NCI-H128 (cell line): ENCODE data around the gene RBP4.
"Not testable (repeated sequence)": the region's sequence is repeated elsewhere in the genome, so short reads cannot be mapped to it uniquely, and the experiment has no call there.

Experiments
- DNase-seq: peaks from one replicate; lab custom pipeline; 2025; ENCODE audit not compliant: unreplicated experiment; lab: John Stamatoyannopoulos, UW

Gene RBP4

GRCh38 chr10:93567277-93568104 lies 33.5 kb downstream of the RBP4 start:
- DNase-seq = no peak

DNA sequence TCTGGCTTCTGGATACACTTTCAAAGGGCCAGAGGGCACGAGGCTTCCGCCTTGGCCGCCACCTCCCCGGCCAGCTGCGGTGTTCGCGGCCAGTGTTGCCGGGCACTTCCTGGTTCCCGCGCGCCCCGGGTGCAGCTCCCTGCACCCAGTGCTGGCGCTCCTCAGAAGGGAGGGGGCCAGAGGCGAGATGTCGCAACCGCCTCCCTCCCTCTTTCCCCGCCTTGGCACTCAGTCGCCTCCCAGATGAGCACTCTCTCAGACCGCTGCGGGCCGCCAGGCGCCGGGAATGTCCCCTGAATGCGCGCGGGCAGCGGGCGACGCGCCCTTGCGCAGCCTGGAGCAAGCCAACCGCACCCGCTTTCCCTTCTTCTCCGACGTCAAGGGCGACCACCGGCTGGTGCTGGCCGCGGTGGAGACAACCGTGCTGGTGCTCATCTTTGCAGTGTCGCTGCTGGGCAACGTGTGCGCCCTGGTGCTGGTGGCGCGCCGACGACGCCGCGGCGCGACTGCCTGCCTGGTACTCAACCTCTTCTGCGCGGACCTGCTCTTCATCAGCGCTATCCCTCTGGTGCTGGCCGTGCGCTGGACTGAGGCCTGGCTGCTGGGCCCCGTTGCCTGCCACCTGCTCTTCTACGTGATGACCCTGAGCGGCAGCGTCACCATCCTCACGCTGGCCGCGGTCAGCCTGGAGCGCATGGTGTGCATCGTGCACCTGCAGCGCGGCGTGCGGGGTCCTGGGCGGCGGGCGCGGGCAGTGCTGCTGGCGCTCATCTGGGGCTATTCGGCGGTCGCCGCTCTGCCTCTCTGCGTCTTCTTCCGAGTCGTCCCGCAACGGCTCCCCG lies 34.4 kb downstream of the RBP4 start, which contains the start of gene FFAR4:
Gene FFAR4, plus strand, starts transcription at position 231 of the 842 bp plus-strand sequence. Its CDS starts 56 bp downstream, at position 287.
- no peak for DNase-seq

DNA sequence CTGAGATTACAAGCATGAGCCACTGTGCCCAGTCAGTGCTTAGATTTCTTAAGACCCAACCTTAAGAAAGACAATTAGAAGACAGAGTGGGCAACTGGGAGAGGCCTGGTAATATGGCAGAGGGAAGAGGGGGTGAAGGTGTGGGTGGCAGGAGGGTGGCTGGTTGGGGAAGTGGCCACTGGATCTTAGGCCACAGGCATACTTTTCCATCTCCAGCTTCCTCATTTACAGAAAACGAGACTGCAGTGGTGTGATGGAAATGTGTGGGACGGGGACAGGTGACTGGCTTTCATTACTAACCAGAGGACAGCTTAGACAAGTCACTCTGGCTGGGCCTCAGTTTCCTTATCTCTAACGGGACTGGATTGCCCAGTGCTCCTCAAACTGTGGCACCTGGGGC lies 35.6 kb downstream of the RBP4 start:
- DNase-seq = no peak

- no peak for DNase-seq
Observed at GRCh38 chr10:93560541-93560940, 40.5 kb downstream of the RBP4 start.

DNA sequence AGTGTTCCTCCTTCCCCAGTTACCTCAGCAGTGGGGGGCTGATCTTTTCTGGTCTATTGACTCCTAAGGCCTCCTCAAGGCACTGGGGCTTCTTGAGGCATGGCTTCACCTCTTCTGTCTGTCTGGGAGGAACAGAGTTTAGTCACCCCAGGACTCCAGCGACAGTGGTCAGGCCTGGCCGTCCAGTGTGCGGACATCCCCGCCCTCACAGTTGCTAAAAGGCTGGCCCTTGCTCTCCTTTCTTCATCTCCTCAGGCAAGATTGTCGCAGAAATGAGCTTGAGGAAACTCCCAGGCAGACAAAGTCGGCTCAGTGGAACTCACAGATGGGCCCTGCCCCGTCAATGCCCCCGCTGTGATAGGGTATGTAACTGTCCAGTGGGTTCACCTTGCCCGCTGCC lies 41.5 kb downstream of the RBP4 start:
- DNase-seq = no peak

DNA sequence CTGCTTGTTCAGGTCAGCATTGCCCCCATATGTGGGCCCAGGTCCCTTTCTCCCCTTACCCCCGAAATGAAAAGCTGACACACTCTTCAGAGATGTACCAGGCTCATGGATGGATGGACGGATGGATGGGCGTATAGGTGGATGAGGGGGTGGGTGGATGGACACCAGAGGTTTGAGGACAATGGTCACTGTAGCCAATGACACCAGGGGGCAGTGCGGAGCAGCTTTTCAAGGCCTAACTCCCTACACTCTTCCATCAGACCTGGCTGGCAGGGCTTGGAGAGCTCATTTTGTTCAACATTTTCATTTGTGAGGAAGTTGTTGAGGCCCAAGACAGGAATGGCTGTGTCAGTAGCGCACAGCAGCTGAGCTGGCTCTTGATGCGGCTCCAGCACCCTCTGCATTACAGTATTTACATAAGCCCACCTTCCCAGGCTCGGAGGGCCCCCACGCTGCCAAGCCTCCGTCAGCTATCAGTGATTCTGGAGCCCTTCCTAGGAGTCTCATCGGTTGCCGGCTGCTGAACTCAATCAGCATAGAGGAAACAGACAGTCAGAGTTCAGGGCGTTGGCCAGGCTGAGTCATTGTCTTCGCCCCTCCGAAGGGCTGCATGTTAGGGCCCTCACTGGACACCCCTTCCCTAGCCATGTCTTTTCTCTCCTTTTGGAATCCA lies 46.1 kb downstream of the RBP4 start:
- DNase-seq = peak; percentile 2

GRCh38 chr10:93554316-93554663 lies 46.7 kb downstream of the RBP4 start:
- no peak for DNase-seq

DNA sequence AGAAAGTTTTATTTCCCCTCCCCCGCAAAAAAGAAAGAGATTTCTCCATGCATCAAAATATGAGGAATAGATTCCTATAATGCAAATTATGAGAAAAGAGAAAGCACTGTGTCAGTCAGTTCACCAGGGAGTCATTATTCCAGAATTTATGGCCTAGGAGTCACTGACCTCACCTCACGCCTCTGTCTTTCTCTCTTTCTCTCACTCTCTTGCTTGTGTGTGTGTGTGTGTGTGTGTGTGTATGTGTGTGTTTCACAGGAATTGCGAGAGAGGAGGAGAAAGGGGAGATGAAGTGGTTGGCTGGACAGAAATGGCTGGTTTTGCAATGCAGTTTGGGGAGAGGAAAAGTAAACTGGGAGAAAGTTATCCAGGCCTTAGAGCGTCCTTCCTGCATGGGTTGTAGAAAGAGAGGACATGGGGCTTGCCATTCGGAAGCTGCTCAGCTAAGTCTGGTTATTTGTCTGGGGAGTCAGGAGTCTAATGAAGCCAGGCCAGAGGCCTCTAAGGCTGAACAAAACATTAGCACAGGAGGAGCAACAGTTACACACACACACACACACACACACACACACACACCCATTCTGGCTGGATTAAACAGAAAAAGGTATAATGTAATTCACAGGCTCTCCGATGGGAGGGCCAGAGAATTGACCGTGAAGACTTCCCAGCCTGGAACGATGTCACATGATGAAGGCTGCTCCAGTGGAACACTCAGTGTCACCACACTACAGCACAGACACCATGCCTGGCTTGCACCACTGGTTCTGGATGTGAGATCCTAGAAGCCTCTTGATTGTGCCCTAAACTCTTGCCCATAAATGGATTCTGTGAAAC lies 47.3 kb downstream of the RBP4 start:
- no peak for DNase-seq

GRCh38 chr10:93552780-93553179 lies 48.3 kb downstream of the RBP4 start:
- no peak for DNase-seq

DNA sequence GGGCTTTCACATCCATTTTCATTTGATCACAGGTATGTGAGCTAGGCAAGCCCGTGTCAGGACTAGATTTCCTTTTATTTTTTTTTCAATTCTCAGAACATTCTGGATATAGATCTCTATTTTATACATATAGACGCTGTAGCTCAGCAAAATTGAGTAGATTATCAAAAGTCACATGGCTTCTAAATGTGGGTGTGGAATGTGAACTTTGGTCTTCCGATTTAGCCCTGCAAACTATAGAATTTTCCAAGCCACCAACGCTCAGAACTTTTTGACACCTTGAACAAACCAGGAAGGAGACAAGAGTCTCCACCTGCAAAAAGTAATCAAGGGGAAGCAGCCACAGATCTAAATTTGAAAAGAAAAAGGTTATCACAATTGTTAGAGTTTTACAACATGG lies 50.4 kb downstream of the RBP4 start:
- DNase-seq = no peak

DNA sequence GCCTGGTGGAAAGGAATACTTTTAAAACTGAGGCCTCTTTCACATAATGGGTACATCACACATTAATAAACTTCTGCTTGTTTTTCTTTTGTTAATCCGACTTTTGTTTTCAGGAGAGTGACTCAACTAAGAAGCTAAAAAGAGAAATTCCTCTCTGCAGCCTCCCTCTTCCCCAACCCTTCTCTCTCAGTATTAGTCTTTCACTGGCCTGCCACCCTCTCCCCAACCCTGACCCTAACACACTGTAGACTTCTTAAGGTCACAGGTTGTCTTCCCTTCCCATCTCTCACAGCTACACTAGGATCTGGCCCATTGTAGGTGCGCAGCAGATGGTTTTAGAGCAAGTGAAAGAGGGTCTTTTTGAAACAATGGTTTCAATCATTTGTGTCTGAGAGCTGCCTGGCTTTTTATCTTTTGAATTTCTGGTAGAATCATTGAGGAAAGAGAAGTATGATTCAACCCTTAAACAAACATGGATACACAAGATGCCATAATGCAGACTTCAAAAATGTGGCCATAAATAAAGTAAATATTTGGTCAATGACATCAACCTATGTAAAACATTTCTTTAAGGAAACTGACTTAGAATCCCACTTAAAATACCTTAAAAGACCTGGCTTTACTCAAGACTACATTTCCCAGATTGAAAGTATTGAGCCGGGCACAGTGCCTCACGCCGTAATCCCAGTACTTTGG lies 52.5 kb downstream of the RBP4 start:
- no peak for DNase-seq

DNA sequence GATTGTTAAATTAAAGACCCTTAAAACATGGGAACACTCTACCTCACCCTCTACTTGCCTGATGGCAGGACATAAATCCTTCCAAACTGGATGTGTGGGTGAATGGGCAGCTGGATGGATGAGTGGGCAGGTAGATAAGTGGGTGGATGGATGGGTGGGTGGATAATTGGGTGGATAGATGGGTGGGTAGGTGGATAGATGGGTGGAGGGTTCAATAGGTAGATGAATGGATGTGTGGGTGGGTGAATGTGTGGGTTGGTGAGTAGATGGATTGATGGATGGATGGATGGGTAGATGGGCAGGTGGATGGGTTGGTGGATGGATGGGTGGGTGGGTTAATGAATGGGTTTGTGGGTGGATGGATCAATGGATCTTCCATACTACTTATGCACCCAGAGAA lies 53.5 kb downstream of the RBP4 start:
- DNase-seq = no peak

DNA sequence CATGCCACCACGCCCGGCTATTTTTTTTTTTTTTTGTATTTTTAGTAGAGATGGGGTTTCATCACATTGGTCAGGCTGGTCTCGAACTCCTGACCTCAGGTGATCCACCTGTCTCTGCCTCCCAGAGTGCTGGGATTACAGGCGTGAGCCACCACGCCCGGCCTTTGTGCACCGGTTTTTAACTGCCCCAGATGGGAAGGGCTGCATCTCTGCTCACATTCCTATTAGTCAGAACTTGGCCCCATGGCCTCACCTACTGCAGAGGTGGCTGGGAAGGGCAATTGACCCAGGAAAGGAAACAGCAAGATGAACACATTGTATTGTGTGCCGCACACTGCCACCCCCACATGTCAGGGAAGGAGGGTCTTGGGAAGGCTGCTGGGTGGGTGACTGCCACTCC lies 54.0 kb downstream of the RBP4 start:
- DNase-seq = not testable (repeated sequence)

DNA sequence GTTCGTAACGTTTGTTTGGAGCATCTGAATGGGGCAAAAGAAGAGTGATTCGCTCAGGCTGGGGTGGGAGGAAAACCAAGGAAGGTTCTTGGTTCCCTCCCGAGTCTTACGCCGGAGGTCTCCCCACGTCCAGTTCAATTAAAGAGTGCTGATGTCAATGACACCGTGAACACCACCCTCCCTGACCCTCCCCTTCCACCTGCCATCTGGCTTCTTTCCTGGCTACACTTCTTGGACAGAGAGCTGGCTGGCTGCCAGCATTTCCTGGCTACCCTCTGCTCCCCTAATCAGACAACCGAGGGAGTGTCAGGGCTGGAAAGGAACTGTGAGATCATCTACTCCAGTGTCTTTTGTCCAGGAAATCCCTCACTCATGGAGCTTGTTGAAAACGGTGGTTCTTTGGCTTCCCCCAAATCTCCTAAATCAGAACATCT lies 58.7 kb downstream of the RBP4 start:
- DNase-seq = no peak
